ENCODE results near the gene ZNF580.

Gene ZNF580

GRCh38 chr19:55683449-55684261 is 42.9 kb downstream of the ZNF580 start:
- Mint-ChIP-seq H3K4me1 (peaks cover 39% of the 10 kb centered on the region), H3K4me3 (no peak overlapping the region), H3K9me3 (no peaks in the 10 kb centered on the region), H3K36me3 (peaks cover 26% of the 10 kb centered on the region), H3K27me3 (no peaks in the 10 kb centered on the region), H3K27ac (no peak overlapping the region)
- ATAC-seq (ENCODE audit: low read depth) (no peak), DNase-seq (ENCODE audit: low spot score in 2 of 2) (no peak)

GRCh38 chr19:55684946-55685681 is 44.3 kb downstream of the ZNF580 start:
- Mint-ChIP-seq H3K4me3 (no peak overlapping the region), H3K27me3 (no peaks in the 10 kb centered on the region), H3K36me3 (peaks cover 29% of the 10 kb centered on the region), H3K9me3 (no peaks in the 10 kb centered on the region), H3K27ac (no peak overlapping the region), H3K4me1 (peaks cover 30% of the 10 kb centered on the region)
- ATAC-seq (ENCODE audit: low read depth) (no peak), DNase-seq (ENCODE audit: low spot score in 2 of 2) (no peak)

GRCh38 chr19:55685776-55686175 is 45.0 kb downstream of the ZNF580 start:
- H3K9me3 Mint-ChIP-seq, result no peaks in the 10 kb centered on the region
- no peak overlapping the region for H3K4me3 Mint-ChIP-seq
- peaks cover 26% of the 10 kb centered on the region for H3K36me3 Mint-ChIP-seq
- peaks cover 26% of the 10 kb centered on the region for H3K4me1 Mint-ChIP-seq
- DNase-seq (ENCODE audit: low spot score in 2 of 2), result no peak
- no peak for ATAC-seq (ENCODE audit: low read depth)
- no peaks in the 10 kb centered on the region for H3K27me3 Mint-ChIP-seq
- H3K27ac Mint-ChIP-seq, result no peak overlapping the region

- no peaks in the 10 kb centered on the region for H3K27me3 Mint-ChIP-seq
- H3K27ac Mint-ChIP-seq, result peak overlapping the region; percentile 83
- no peaks in the 10 kb centered on the region for H3K9me3 Mint-ChIP-seq
- peaks cover 28% of the 10 kb centered on the region for H3K36me3 Mint-ChIP-seq
- peaks cover 26% of the 10 kb centered on the region for H3K4me1 Mint-ChIP-seq
- DNase-seq (ENCODE audit: low spot score in 2 of 2) (no peak), ATAC-seq (ENCODE audit: low read depth) (no peak)
- no peak overlapping the region for H3K4me3 Mint-ChIP-seq
Observed at GRCh38 chr19:55686311-55687050, 45.7 kb downstream of the ZNF580 start.

- Mint-ChIP-seq H3K36me3 (peaks cover 28% of the 10 kb centered on the region), H3K9me3 (no peaks in the 10 kb centered on the region), H3K27ac (peak overlapping the region; percentile 47), H3K4me1 (peaks cover 26% of the 10 kb centered on the region), H3K27me3 (no peaks in the 10 kb centered on the region), H3K4me3 (no peak overlapping the region)
- no peak for DNase-seq (ENCODE audit: low spot score in 2 of 2)
- no peak for ATAC-seq (ENCODE audit: low read depth)
Observed at GRCh38 chr19:55687281-55688201, 46.7 kb downstream of the ZNF580 start.

GRCh38 chr19:55688422-55689218 is 47.8 kb downstream of the ZNF580 start:
- DNase-seq (ENCODE audit: low spot score in 2 of 2) (no peak), ATAC-seq (ENCODE audit: low read depth) (peak; percentile 85)
- peak overlapping the region; percentile 95 for H3K27ac Mint-ChIP-seq
- H3K9me3 Mint-ChIP-seq, result no peaks in the 10 kb centered on the region
- peak overlapping the region; percentile 60 for H3K4me3 Mint-ChIP-seq
- H3K4me1 Mint-ChIP-seq, result peaks cover 24% of the 10 kb centered on the region
- H3K36me3 Mint-ChIP-seq, result peaks cover 28% of the 10 kb centered on the region
- H3K27me3 Mint-ChIP-seq, result no peaks in the 10 kb centered on the region

- Mint-ChIP-seq H3K27me3 (no peaks in the 10 kb centered on the region), H3K27ac (peak overlapping the region; percentile 95), H3K36me3 (peaks cover 31% of the 10 kb centered on the region), H3K9me3 (no peaks in the 10 kb centered on the region), H3K4me1 (peaks cover 23% of the 10 kb centered on the region), H3K4me3 (no peak overlapping the region)
- no peak for ATAC-seq (ENCODE audit: low read depth)
- no peak for DNase-seq (ENCODE audit: low spot score in 2 of 2)
Observed at GRCh38 chr19:55689411-55690108, 48.8 kb downstream of the ZNF580 start.

GRCh38 chr19:55690109-55690768 is 49.4 kb downstream of the ZNF580 start:
- no peak overlapping the region for H3K27ac Mint-ChIP-seq
- H3K4me3 Mint-ChIP-seq, result no peak overlapping the region
- peaks cover 35% of the 10 kb centered on the region for H3K36me3 Mint-ChIP-seq
- ATAC-seq (ENCODE audit: low read depth) (no peak), DNase-seq (ENCODE audit: low spot score in 2 of 2) (no peak)
- H3K9me3 Mint-ChIP-seq, result no peaks in the 10 kb centered on the region
- peaks cover 22% of the 10 kb centered on the region for H3K4me1 Mint-ChIP-seq
- H3K27me3 Mint-ChIP-seq, result no peaks in the 10 kb centered on the region

- H3K27me3 Mint-ChIP-seq, result no peaks in the 10 kb centered on the region
- H3K4me3 Mint-ChIP-seq, result no peak overlapping the region
- no peak for DNase-seq (ENCODE audit: low spot score in 2 of 2)
- peaks cover 18% of the 10 kb centered on the region for H3K4me1 Mint-ChIP-seq
- no peaks in the 10 kb centered on the region for H3K9me3 Mint-ChIP-seq
- no peak for ATAC-seq (ENCODE audit: low read depth)
- H3K27ac Mint-ChIP-seq, result no peak overlapping the region
- peaks cover 35% of the 10 kb centered on the region for H3K36me3 Mint-ChIP-seq
Observed at GRCh38 chr19:55690769-55691545, 50.2 kb downstream of the ZNF580 start.

- no peak for DNase-seq (ENCODE audit: low spot score in 2 of 2)
- no peaks in the 10 kb centered on the region for H3K9me3 Mint-ChIP-seq
- ATAC-seq (ENCODE audit: low read depth), result no peak
- peaks cover 33% of the 10 kb centered on the region for H3K36me3 Mint-ChIP-seq
- H3K27me3 Mint-ChIP-seq, result no peaks in the 10 kb centered on the region
- no peak overlapping the region for H3K27ac Mint-ChIP-seq
- peaks cover 12% of the 10 kb centered on the region for H3K4me1 Mint-ChIP-seq
- no peak overlapping the region for H3K4me3 Mint-ChIP-seq
Observed at GRCh38 chr19:55691561-55692481, 51.0 kb downstream of the ZNF580 start.

GRCh38 chr19:55692681-55693081 is 51.9 kb downstream of the ZNF580 start:
- DNase-seq (ENCODE audit: low spot score in 2 of 2) (no peak), ATAC-seq (ENCODE audit: low read depth) (no peak)
- Mint-ChIP-seq H3K27me3 (no peaks in the 10 kb centered on the region), H3K9me3 (no peaks in the 10 kb centered on the region), H3K4me3 (no peak overlapping the region), H3K27ac (no peak overlapping the region), H3K4me1 (peaks cover 12% of the 10 kb centered on the region), H3K36me3 (peaks cover 35% of the 10 kb centered on the region)
